Ishikawa (cell line): ENCODE measurements around the gene NCOA1.

Experiments
- EP300 ChIP-seq: IDR thresholded peaks from 2 replicates; pipeline ENCODE4 v1.6.1; 2012; ENCODE audit warnings: borderline replicate concordance
- NFIC ChIP-seq: IDR thresholded peaks from 2 replicates; pipeline ENCODE4 v1.6.1; 2012
- TCF12 ChIP-seq: IDR thresholded peaks from 2 replicates; pipeline ENCODE4 v1.6.1; 2012; ENCODE audit warnings: low read depth
- TEAD4 ChIP-seq: IDR thresholded peaks from 2 replicates; pipeline ENCODE4 v1.6.1; 2012
- TF ChIP-seq, protein P1 (sequence below): IDR thresholded peaks from 2 replicates; pipeline ENCODE4 v1.6.1; 2012

DNA sequence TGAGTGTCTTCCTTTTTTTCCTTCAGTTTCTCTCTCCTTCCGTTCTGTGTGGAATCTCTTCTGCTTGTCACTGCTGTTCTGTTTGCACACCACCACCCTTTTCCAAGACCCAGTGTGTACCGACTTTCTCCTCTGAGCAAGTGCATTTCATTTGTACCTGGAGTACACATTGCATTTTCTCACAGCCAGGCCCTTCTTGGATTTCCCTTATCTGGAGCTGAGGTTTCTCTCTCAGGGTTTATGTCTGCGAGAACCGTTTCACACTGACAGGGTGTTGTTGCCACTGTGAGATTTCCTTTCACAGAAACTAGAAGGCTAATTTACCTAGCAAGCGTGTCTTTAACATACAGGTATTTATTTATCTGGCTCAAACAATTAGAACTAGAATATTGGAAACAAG, 26.2 kb downstream of the NCOA1 start:
- TF ChIP-seq NFIC: no peak
- no peak for TF ChIP-seq EP300
- no peak for TF ChIP-seq TCF12
- TF ChIP-seq, protein P1, sequence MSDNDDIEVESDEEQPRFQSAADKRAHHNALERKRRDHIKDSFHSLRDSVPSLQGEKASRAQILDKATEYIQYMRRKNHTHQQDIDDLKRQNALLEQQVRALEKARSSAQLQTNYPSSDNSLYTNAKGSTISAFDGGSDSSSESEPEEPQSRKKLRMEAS: no peak
- no peak for TF ChIP-seq TEAD4
